Ovary (tissue), 3 donors: Measurements from ENCODE around the gene USP53.

ENCODE experiments used
- CTCF ChIP-seq, 3 donors: fragments of 450-650 bp in 2 of 3; fragments of 200-600 bp in 1 of 3; IDR thresholded peaks; one replicate each; pipeline versions ENCODE4 v1.5.1 to v1.8.0; 2016 to 2022; ENCODE audit warnings: antibody characterized with exemption in 3 of 3, mild to moderate bottlenecking in 1 of 3
- POLR2A ChIP-seq: fragments of 450-650 bp; IDR thresholded peaks from one replicate; pipeline ENCODE4 v1.6.1; 2017; ENCODE audit warnings: antibody characterized with exemption, mild to moderate bottlenecking, moderate library complexity
- donor health status: DM: no; HTN: no; CAD: no.

GRCh38 chr4:119300101-119300978 is 87.8 kb downstream of the USP53 start:
- TF ChIP-seq CTCF (IDR thresholded peaks at IDR 0.05) (no peak), POLR2A (peak; percentile 82)
